Omental fat pad (tissue), 4 donors: Measurements from ENCODE around the gene KIF3A. TPM values are rescaled to one million over a fixed set of nuclear protein-coding genes. Genes with fewer than 3 reads are reported as not detected.

Source experiments
- ATAC-seq: fragments of 150-250 bp; one replicate; pipeline ENCODE4 v1.9.1; 2016; ENCODE audit warnings: mild to moderate bottlenecking, moderate library complexity; ENCODE audit not compliant: low FRiP score
- DNase-seq: peaks from one replicate; pipeline ENCODE4 v3.0.0-alpha.2; 2019; ENCODE audit warnings: low spot score
- CTCF ChIP-seq, 3 donors: fragments of 450-650 bp; IDR thresholded peaks; one replicate each; pipeline ENCODE4 v1.5.1; 2016 to 2017; ENCODE audit warnings: antibody characterized with exemption in 3 of 3, mild to moderate bottlenecking in 3 of 3, moderate library complexity in 2 of 3
- total RNA-seq, 4 donors: library from RNA; depleted of rRNA; stranded (reverse); fragments of >200 nt; gene quantifications; one replicate each; pipeline ENCODE4 v1.1.0, GENCODE V29; 2016

Gene KIF3A
- total RNA-seq, 4 donors from 2014 or later: 4.4 to 10.4 (median 5.9) TPM

- ATAC-seq: no peak
- TF ChIP-seq CTCF (IDR thresholded peaks at IDR 0.05): no peak
These were observed 5.3 kb upstream of the KIF3A start for GRCh38 chr5:132742626-132743025.

GRCh38 chr5:132742158-132742557, 4.8 kb upstream of the KIF3A start:
- ATAC-seq: no peak
- no peak for TF ChIP-seq CTCF (IDR thresholded peaks at IDR 0.05)
- no peak for DNase-seq

More at GRCh38 chr5:132742626-132743025, 5.3 kb upstream of the KIF3A start:
- no peak for DNase-seq

GRCh38 chr5:132739232-132739631, 1.9 kb upstream of the KIF3A start:
- DNase-seq (no peak), ATAC-seq (no peak)
- no peak for TF ChIP-seq CTCF (IDR thresholded peaks at IDR 0.05)

- no peak for ATAC-seq
- DNase-seq: no peak
- no peak for TF ChIP-seq CTCF (IDR thresholded peaks at IDR 0.05)
These were observed 786 bp upstream of the KIF3A start for GRCh38 chr5:132737982-132738681.

GRCh38 chr5:132734687-132735086, 2.7 kb downstream of the KIF3A start:
- DNase-seq (no peak), ATAC-seq (no peak)
- TF ChIP-seq CTCF (IDR thresholded peaks at IDR 0.05): no peak

- no peak for ATAC-seq
- DNase-seq: no peak
- no peak for TF ChIP-seq CTCF (IDR thresholded peaks at IDR 0.05)
These were observed 3.7 kb downstream of the KIF3A start for GRCh38 chr5:132733499-132734148.

GRCh38 chr5:132729896-132730295, 7.5 kb downstream of the KIF3A start:
- no peak for ATAC-seq
- no peak for TF ChIP-seq CTCF (IDR thresholded peaks at IDR 0.05)
- DNase-seq: no peak
